ENCODE measurements around the gene ARSB. TPM values are rescaled to one million over a fixed set of nuclear protein-coding genes. Genes with fewer than 3 reads are reported as not detected.

Gene ARSB
- total RNA-seq, 1 donor = 38.4 TPM

- Histone ChIP-seq H3K36me3 (ENCODE audit: insufficient read depth, low read length) (no peaks in the 10 kb centered on the region), H3K79me2 (ENCODE audit: insufficient read depth, low read length) (no peaks in the 10 kb centered on the region), H3K9me3 (ENCODE audit: low read depth, low read length) (no peaks in the 10 kb centered on the region), H3K27ac (ENCODE audit: low read depth, low read length) (no peak overlapping the region), H3K4me1 (ENCODE audit: insufficient read depth, low read length) (peaks cover 11% of the 10 kb centered on the region), H3K4me2 (ENCODE audit: insufficient read depth, low read length) (no peak overlapping the region), H2AFZ (ENCODE audit: low read length) (no peak overlapping the region), H3K27me3 (ENCODE audit: insufficient read depth, low read length) (no peaks in the 10 kb centered on the region), H3K4me3 (ENCODE audit: insufficient read depth, low read length) (no peak overlapping the region), H4K20me1 (ENCODE audit: insufficient read depth, low read length) (no peaks in the 10 kb centered on the region)
- no peak for DNase-seq (ENCODE audit: insufficient read length, low spot score, missing footprints)
- TF ChIP-seq CTCF (IDR thresholded peaks at IDR 0.05; ENCODE audit: extremely low read depth, low read depth, low read length) = no peak
These were observed 89.5 kb downstream of the ARSB start for GRCh38 chr5:78895616-78896015.

GRCh38 chr5:78893940-78894677 is 91.0 kb downstream of the ARSB start:
- no peak for TF ChIP-seq CTCF (IDR thresholded peaks at IDR 0.05; ENCODE audit: extremely low read depth, low read depth, low read length)
- Histone ChIP-seq H3K79me2 (ENCODE audit: insufficient read depth, low read length) (no peaks in the 10 kb centered on the region), H3K4me1 (ENCODE audit: insufficient read depth, low read length) (peaks cover 16% of the 10 kb centered on the region), H3K27me3 (ENCODE audit: insufficient read depth, low read length) (no peaks in the 10 kb centered on the region), H2AFZ (ENCODE audit: low read length) (no peak overlapping the region), H3K36me3 (ENCODE audit: insufficient read depth, low read length) (no peaks in the 10 kb centered on the region), H3K4me3 (ENCODE audit: insufficient read depth, low read length) (no peak overlapping the region), H4K20me1 (ENCODE audit: insufficient read depth, low read length) (no peaks in the 10 kb centered on the region), H3K27ac (ENCODE audit: low read depth, low read length) (no peak overlapping the region), H3K4me2 (ENCODE audit: insufficient read depth, low read length) (no peak overlapping the region), H3K9me3 (ENCODE audit: low read depth, low read length) (no peaks in the 10 kb centered on the region)
- no peak for DNase-seq (ENCODE audit: insufficient read length, low spot score, missing footprints)

- H3K79me2 ChIP-seq (ENCODE audit: insufficient read depth, low read length) = no peaks in the 10 kb centered on the region
- no peaks in the 10 kb centered on the region for H4K20me1 ChIP-seq (ENCODE audit: insufficient read depth, low read length)
- no peaks in the 10 kb centered on the region for H3K36me3 ChIP-seq (ENCODE audit: insufficient read depth, low read length)
- H3K27ac ChIP-seq (ENCODE audit: low read depth, low read length) = no peak overlapping the region
- no peak overlapping the region for H3K4me3 ChIP-seq (ENCODE audit: insufficient read depth, low read length)
- H3K4me1 ChIP-seq (ENCODE audit: insufficient read depth, low read length) = peaks cover 10% of the 10 kb centered on the region
- H3K4me2 ChIP-seq (ENCODE audit: insufficient read depth, low read length) = no peak overlapping the region
- no peaks in the 10 kb centered on the region for H3K27me3 ChIP-seq (ENCODE audit: insufficient read depth, low read length)
- no peak for DNase-seq (ENCODE audit: insufficient read length, low spot score, missing footprints)
- H3K9me3 ChIP-seq (ENCODE audit: low read depth, low read length) = no peaks in the 10 kb centered on the region
- no peak overlapping the region for H2AFZ ChIP-seq (ENCODE audit: low read length)
- TF ChIP-seq CTCF (IDR thresholded peaks at IDR 0.05; ENCODE audit: extremely low read depth, low read depth, low read length) = no peak
These were observed 94.3 kb downstream of the ARSB start for GRCh38 chr5:78890667-78891379.
